HCT116 (cell line): ENCODE measurements around the gene SNAPC1.

Experiments
- CEBPB ChIP-seq: IDR thresholded peaks from 2 replicates; pipeline ENCODE4 v1.6.1; 2012; ENCODE audit warnings: low read depth
- CTCF ChIP-seq, 3 experiments: fragments of 200-600 bp in 1 of 3; sonication (generic) in 1 of 3; IDR thresholded peaks in 2 of 3; conservative IDR thresholded peaks in 1 of 3; 2 replicates each; pipeline ENCODE4 v1.5.1; 2012 to 2017; ENCODE audit warnings: low read depth in 2 of 3, low read length in 2 of 3, antibody characterized with exemption in 1 of 3, borderline replicate concordance in 1 of 3, control low read depth in 1 of 3, mild to moderate bottlenecking in 1 of 3, mixed read lengths in 1 of 3, mixed run types in 1 of 3, moderate library complexity in 1 of 3; ENCODE audit not compliant: insufficient read depth in 1 of 3
- ELF1 ChIP-seq: IDR thresholded peaks from 2 replicates; pipeline ENCODE4 v1.6.1; 2012; ENCODE audit warnings: low read depth, borderline replicate concordance
- EZH2 ChIP-seq: fragments of 200-600 bp; sonication (generic); IDR thresholded peaks from 2 replicates; pipeline ENCODE4 v1.6.1; 2017; ENCODE audit warnings: antibody characterized with exemption, mixed run types
- FOSL1 ChIP-seq: IDR thresholded peaks from 2 replicates; pipeline ENCODE4 v1.6.1; 2012; ENCODE audit warnings: low read depth
- JUND ChIP-seq: IDR thresholded peaks from 2 replicates; pipeline ENCODE4 v1.6.1; 2012
- POLR2A ChIP-seq: IDR thresholded peaks from 2 replicates; pipeline ENCODE4 v1.7.0; 2011; ENCODE audit warnings: borderline replicate concordance; ENCODE audit not compliant: insufficient read depth, insufficient read length; ENCODE audit errors: extremely low read depth
- REST ChIP-seq: IDR thresholded peaks from 2 replicates; pipeline ENCODE4 v1.6.1; 2012; ENCODE audit warnings: low read depth
- SP1 ChIP-seq: IDR thresholded peaks from 2 replicates; pipeline ENCODE4 v1.6.1; 2012; ENCODE audit warnings: low read depth
- SRF ChIP-seq: IDR thresholded peaks from 2 replicates; pipeline ENCODE4 v1.6.1; 2012; ENCODE audit warnings: low read depth
- TCF7L2 ChIP-seq: IDR thresholded peaks from 2 replicates; pipeline ENCODE4 v1.7.0; 2011; ENCODE audit warnings: borderline replicate concordance, inconsistent platforms; ENCODE audit not compliant: insufficient read depth, insufficient read length; ENCODE audit errors: extremely low read depth
- YY1 ChIP-seq: IDR thresholded peaks from 2 replicates; pipeline ENCODE4 v1.6.1; 2011; ENCODE audit warnings: low read length, low read depth, moderate library complexity, mild to moderate bottlenecking; ENCODE audit not compliant: insufficient replicate concordance; ENCODE audit errors: extremely low read depth
- ZFX ChIP-seq: fragments of 450-650 bp; IDR thresholded peaks from 2 replicates; pipeline ENCODE4 v1.6.1; 2017
- TF ChIP-seq, protein P1 (sequence below): IDR thresholded peaks from 2 replicates; pipeline ENCODE4 v1.6.1; 2012

DNA sequence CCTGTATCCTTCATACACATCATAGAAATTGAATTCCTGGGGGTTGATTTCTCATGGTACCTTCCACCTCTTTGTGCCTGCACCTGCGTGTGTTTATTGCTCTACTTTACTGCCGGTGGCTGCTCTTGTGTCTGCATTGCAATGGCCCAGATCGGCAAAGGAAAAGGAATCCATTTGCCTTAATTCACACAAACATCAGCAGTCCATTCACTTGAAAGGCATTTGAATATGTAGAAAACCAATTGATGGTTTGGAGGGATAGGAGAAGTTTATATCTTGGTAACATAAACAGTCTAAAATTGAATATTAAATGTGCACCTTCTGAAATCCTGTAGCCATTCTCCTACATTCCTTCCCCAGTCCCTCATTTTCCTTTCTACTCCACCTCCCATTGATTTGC, 74.0 kb downstream of the SNAPC1 start:
- TF ChIP-seq POLR2A (no peak), ZFX (no peak), FOSL1 (no peak), EZH2 (no peak), CTCF (IDR thresholded peaks at IDR 0.05 in 2 of 3, conservative IDR thresholded peaks at IDR 0.05 in 1 of 3; ENCODE audit: borderline replicate concordance in 1 of 3, insufficient read depth in 1 of 3, low read depth in 2 of 3, low read length in 2 of 3) (no peak), TCF7L2 (no peak), SP1 (no peak), YY1 (no peak), ELF1 (no peak), REST (no peak), JUND (no peak), SRF (no peak), CEBPB (no peak)
- TF ChIP-seq, protein P1, sequence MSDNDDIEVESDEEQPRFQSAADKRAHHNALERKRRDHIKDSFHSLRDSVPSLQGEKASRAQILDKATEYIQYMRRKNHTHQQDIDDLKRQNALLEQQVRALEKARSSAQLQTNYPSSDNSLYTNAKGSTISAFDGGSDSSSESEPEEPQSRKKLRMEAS: no peak
